ENCODE results near the gene TMC1.
A peak's percentile ranks its signal among the peaks of the same experiment; 100 is the strongest.

TMC1 gene

DNA sequence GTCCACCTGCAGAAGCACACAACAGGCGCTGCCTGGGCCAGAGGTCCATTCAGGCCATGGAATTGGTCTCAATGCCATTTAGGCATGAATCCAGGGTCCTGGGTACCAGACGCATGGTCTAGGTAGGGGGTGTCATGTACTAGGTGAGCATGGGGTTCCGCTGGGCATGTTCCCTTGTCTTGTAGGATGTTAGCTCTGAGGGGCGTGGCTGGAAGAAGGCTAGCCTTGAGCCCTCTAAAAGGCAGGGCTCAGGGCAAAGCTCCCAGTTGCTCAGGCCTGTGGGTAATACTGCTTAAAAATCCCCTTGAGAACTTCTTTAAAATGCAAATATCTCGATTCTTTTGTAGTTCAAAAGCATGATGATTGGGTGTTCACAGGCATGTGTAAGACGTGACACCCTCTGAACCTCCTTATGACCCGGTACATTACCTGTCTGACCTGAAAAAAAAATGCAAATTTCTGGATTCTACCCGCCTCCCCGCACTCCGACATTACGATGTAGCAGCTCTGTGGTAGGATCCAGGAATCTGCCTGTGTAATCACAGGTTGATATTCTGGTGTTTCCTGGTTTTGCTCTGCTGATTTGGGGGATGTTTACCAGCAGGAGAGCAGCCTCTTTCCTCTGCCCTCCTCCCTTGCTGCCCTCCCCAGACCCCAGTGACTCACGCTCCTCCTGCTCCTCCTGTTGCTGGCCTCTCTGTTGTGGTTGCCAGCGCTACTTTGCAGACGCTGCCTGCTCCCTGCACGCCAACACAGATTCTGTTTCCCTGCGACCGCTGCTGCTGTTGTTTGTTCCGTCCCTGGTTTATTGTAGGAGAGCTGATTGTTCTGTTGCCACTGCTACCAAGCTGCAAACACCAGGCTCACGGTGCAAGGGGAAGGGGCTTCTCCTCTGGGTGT lies 5.7 kb downstream of the TMC1 start:
- TF ChIP-seq CTCF (IDR thresholded peaks at IDR 0.05; ENCODE audit: borderline replicate concordance, control extremely low read depth, extremely low read depth, insufficient read depth, missing control alignments): no peak
- peak; percentile 49 for DNase-seq (ENCODE audit: low spot score)
- in situ Hi-C loops (cut with MboI; ENCODE audit: low sequenced_read_pairs, unreplicated experiment): no loop called here

- TF ChIP-seq CTCF (IDR thresholded peaks at IDR 0.05; ENCODE audit: borderline replicate concordance, control extremely low read depth, extremely low read depth, insufficient read depth, missing control alignments): no peak
- no peak for DNase-seq (ENCODE audit: low spot score)
- in situ Hi-C loops (cut with MboI; ENCODE audit: low sequenced_read_pairs, unreplicated experiment): no loop called here
Measured at GRCh38 chr9:72527801-72528195, 6.4 kb downstream of the TMC1 start.

DNA sequence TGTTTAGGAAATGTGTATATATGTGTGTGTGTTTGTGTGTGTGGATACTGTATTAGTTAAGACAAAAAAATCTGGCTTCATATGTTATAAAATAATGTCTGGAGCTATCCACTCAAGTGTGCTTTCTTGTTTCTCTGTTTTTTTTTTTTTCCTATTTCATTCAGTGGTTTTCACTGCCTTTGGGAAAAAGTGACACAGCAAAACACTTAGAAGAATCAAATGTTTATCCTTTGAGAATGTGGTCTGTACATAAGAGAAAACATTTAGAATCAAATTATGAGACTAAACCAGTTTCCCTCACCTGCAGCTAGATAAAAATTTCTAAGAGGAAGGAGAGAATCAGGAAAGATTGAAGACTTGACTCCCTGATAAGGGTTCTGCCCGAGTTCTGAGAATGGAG lies 8.1 kb downstream of the TMC1 start:
- no peak for TF ChIP-seq CTCF (IDR thresholded peaks at IDR 0.05; ENCODE audit: borderline replicate concordance, control extremely low read depth, extremely low read depth, insufficient read depth, missing control alignments)
- DNase-seq (ENCODE audit: low spot score): no peak
- in situ Hi-C loops (cut with MboI; ENCODE audit: low sequenced_read_pairs, unreplicated experiment): no loop called here

- no peak for DNase-seq (ENCODE audit: low spot score)
- TF ChIP-seq CTCF (IDR thresholded peaks at IDR 0.05; ENCODE audit: borderline replicate concordance, control extremely low read depth, extremely low read depth, insufficient read depth, missing control alignments): no peak
- in situ Hi-C loops (cut with MboI; ENCODE audit: low sequenced_read_pairs, unreplicated experiment): no loop called here
Measured at GRCh38 chr9:72533322-72533721, 11.9 kb downstream of the TMC1 start.

DNA sequence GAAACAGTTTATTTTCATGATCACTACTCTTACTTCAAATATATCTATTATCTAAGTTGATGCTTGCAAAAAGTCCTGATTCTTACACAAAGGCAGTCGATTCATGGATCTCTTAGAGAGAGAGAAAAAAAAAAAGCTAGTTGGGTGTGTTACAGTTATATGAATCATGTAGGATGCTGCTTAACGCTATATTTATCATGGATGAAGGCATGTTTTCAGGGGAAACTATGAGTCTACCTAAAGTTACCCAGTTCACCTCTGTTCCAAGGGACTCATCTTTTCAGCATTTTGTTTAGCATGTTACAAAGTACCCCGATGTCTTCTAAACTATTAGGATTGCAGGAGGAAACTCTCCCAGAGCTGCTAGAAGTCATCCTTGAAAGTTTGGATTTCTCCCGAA lies 13.5 kb downstream of the TMC1 start:
- no peak for TF ChIP-seq CTCF (IDR thresholded peaks at IDR 0.05; ENCODE audit: borderline replicate concordance, control extremely low read depth, extremely low read depth, insufficient read depth, missing control alignments)
- in situ Hi-C loops (cut with MboI; ENCODE audit: low sequenced_read_pairs, unreplicated experiment): no loop called here
- DNase-seq (ENCODE audit: low spot score): no peak

GRCh38 chr9:72537011-72537545 lies 15.7 kb downstream of the TMC1 start:
- TF ChIP-seq CTCF (IDR thresholded peaks at IDR 0.05; ENCODE audit: borderline replicate concordance, control extremely low read depth, extremely low read depth, insufficient read depth, missing control alignments): no peak
- in situ Hi-C loops (cut with MboI; ENCODE audit: low sequenced_read_pairs, unreplicated experiment): no loop called here
- no peak for DNase-seq (ENCODE audit: low spot score)

Data from GM13976 (cell line).